SJCRH30 (cell line): ENCODE results near the gene FKBP4. TPM values are rescaled to one million over a fixed set of nuclear protein-coding genes. Genes with fewer than 3 reads are reported as not detected.

Source experiments
- DNase-seq, 2 experiments: peaks; one replicate each; pipeline ENCODE4 v3.0.0-alpha.2; 2015 to 2020
- H3K27ac ChIP-seq: fragments of 250-450 bp; sonication (Bioruptor Pico); 2 replicates; pipeline ENCODE4 v1.5.1; 2020; ENCODE audit warnings: mild to moderate bottlenecking, moderate library complexity
- H3K27me3 ChIP-seq: fragments of 250-450 bp; sonication (Bioruptor Pico); 2 replicates; pipeline ENCODE4 v1.5.1; 2020; ENCODE audit warnings: mild to moderate bottlenecking, moderate library complexity
- H3K36me3 ChIP-seq: fragments of 250-450 bp; sonication (Bioruptor Pico); 2 replicates; pipeline ENCODE4 v1.5.1; 2020; ENCODE audit warnings: mild to moderate bottlenecking, moderate library complexity
- H3K4me1 ChIP-seq: fragments of 250-450 bp; sonication (Bioruptor Pico); 2 replicates; pipeline ENCODE4 v1.5.1; 2020; ENCODE audit warnings: mild to moderate bottlenecking, moderate library complexity
- H3K4me3 ChIP-seq: fragments of 250-450 bp; sonication (Bioruptor Pico); 2 replicates; pipeline ENCODE4 v1.5.1; 2020; ENCODE audit warnings: mild to moderate bottlenecking, moderate library complexity
- H3K9me3 ChIP-seq: fragments of 250-450 bp; sonication (Bioruptor Pico); replicated peaks from 2 replicates; pipeline ENCODE4 v1.5.1; 2020; ENCODE audit warnings: mild to moderate bottlenecking, moderate library complexity
- total RNA-seq: library from RNA; depleted of rRNA; stranded (reverse); fragments of >200 nt; shearing (Covaris generic); gene quantifications from 2 replicates; pipeline ENCODE4 v1.2.3, GENCODE V29; 2014; rRNA removed

FKBP4 gene
- 112 and 116 TPM in 2 replicates for total RNA-seq

DNA sequence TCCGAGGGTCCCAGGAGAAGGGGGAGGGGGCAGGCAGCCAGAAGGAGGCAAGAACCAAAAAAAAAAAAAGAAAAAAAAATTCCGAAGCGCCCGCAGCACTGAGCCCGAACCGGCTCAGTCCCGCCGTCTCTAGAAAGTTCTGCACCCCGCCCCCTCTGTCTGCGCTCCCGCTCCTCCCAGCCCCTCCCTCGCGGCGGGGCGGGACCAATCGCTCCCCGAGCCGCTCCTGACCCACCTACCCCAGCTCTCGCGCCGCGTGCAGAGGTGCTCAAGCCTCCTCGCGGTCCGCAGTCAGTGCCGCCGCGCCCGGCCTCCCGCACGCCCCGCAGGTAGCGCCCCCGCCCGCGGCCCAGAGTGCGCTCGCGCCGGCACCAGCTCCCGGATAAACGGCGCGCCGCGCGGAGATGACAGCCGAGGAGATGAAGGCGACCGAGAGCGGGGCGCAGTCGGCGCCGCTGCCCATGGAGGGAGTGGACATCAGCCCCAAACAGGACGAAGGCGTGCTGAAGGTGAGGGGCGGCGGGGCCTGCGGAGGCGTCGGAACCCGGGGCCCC lies at the start of gene FKBP4:
FKBP4 (plus strand) TSS at position 235 of the 554 bp plus-strand sequence; CDS start at position 405, 170 bp downstream.
- Histone ChIP-seq H3K36me3 (peaks cover 32% of the 10 kb centered on the region), H3K4me3 (peak within 1 kb of the TSS; percentile 97), H3K4me1 (no peaks in the 10 kb centered on the region), H3K27me3 (no peaks in the 10 kb centered on the region), H3K27ac (no peak within 1 kb of the TSS), H3K9me3 (no peaks in the 10 kb centered on the region)
- peak; percentile 81 for DNase-seq

- Histone ChIP-seq H3K27ac (no peak overlapping the region), H3K27me3 (0 out of 2 replicates have a peak, but pooled peaks cover 3% of the 10 kb centered on the region), H3K4me1 (no peaks in the 10 kb centered on the region), H3K36me3 (no peaks in the 10 kb centered on the region), H3K9me3 (no peaks in the 10 kb centered on the region; the same call in 1 of the 2 replicates), H3K4me3 (no peak overlapping the region)
- DNase-seq: no peak
Measured at GRCh38 chr12:2745655-2746054, 49.1 kb upstream of the FKBP4 start.

- H3K27me3 ChIP-seq: no peaks in the 10 kb centered on the region
- no peaks in the 10 kb centered on the region for H3K4me1 ChIP-seq
- H3K36me3 ChIP-seq: no peaks in the 10 kb centered on the region
- H3K27ac ChIP-seq: no peak overlapping the region
- no peak for DNase-seq
- no peak overlapping the region for H3K4me3 ChIP-seq
- H3K9me3 ChIP-seq: peaks cover 3% of the 10 kb centered on the region; the same call in 1 of the 2 replicates
Measured at GRCh38 chr12:2749580-2749979, 45.2 kb upstream of the FKBP4 start.

- no peak for DNase-seq
- Histone ChIP-seq H3K4me1 (no peaks in the 10 kb centered on the region), H3K36me3 (no peaks in the 10 kb centered on the region), H3K27me3 (no peaks in the 10 kb centered on the region), H3K9me3 (peaks cover 3% of the 10 kb centered on the region; the same call in 1 of the 2 replicates), H3K4me3 (no peak overlapping the region), H3K27ac (no peak overlapping the region)
Measured at GRCh38 chr12:2750185-2750584, 44.6 kb upstream of the FKBP4 start.

GRCh38 chr12:2751230-2751629 lies 43.5 kb upstream of the FKBP4 start:
- Histone ChIP-seq H3K4me3 (no peak overlapping the region), H3K9me3 (peaks cover 3% of the 10 kb centered on the region; the same call in 1 of the 2 replicates), H3K36me3 (no peaks in the 10 kb centered on the region), H3K27ac (no peak overlapping the region), H3K27me3 (no peaks in the 10 kb centered on the region), H3K4me1 (no peaks in the 10 kb centered on the region)
- no peak for DNase-seq

GRCh38 chr12:2751686-2752085 lies 43.1 kb upstream of the FKBP4 start:
- H3K27ac ChIP-seq: no peak overlapping the region
- H3K4me3 ChIP-seq: no peak overlapping the region
- no peaks in the 10 kb centered on the region for H3K4me1 ChIP-seq
- peaks cover 3% of the 10 kb centered on the region; the same call in 1 of the 2 replicates for H3K9me3 ChIP-seq
- H3K36me3 ChIP-seq: no peaks in the 10 kb centered on the region
- H3K27me3 ChIP-seq: no peaks in the 10 kb centered on the region
- DNase-seq: no peak

GRCh38 chr12:2752676-2753371 lies 41.9 kb upstream of the FKBP4 start:
- no peaks in the 10 kb centered on the region for H3K36me3 ChIP-seq
- H3K27ac ChIP-seq: no peak overlapping the region
- no peaks in the 10 kb centered on the region for H3K4me1 ChIP-seq
- H3K4me3 ChIP-seq: no peak overlapping the region
- peaks cover 3% of the 10 kb centered on the region; the same call in 1 of the 2 replicates for H3K9me3 ChIP-seq
- DNase-seq: peak; percentile 69 to 78
- no peaks in the 10 kb centered on the region for H3K27me3 ChIP-seq

- Histone ChIP-seq H3K27me3 (no peaks in the 10 kb centered on the region), H3K4me1 (no peaks in the 10 kb centered on the region), H3K4me3 (no peak overlapping the region), H3K36me3 (no peaks in the 10 kb centered on the region), H3K9me3 (peaks cover 3% of the 10 kb centered on the region; the same call in 1 of the 2 replicates), H3K27ac (no peak overlapping the region)
- no peak for DNase-seq
Measured at GRCh38 chr12:2753536-2753935, 41.2 kb upstream of the FKBP4 start.

- Histone ChIP-seq H3K9me3 (peaks cover 3% of the 10 kb centered on the region; the same call in 1 of the 2 replicates), H3K36me3 (no peaks in the 10 kb centered on the region), H3K4me1 (no peaks in the 10 kb centered on the region), H3K27ac (no peak overlapping the region), H3K27me3 (no peaks in the 10 kb centered on the region), H3K4me3 (no peak overlapping the region)
- no peak for DNase-seq
Measured at GRCh38 chr12:2754208-2754607, 40.6 kb upstream of the FKBP4 start.

GRCh38 chr12:2756756-2757155 lies 38.0 kb upstream of the FKBP4 start:
- no peaks in the 10 kb centered on the region for H3K9me3 ChIP-seq

DNA sequence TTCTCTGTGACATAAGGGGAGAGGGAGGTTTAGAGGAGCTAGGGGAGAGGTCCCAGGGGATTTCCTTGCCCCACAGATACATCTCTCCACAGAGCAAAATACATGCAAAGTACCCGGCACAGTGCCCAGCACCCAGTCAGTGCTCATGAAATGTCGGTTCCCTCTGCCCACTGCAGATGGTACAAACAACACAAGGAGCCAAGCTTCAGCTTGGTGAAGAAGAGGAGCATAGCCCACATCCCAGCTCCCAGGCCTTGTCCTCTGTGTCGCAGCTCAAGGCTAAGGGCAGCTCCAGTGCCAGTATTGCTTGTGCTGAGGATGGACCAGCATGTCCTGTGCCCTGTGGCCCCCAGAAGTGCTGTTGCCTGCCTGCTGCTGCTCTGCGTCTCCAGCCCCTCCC lies 35.0 kb upstream of the FKBP4 start:
- H3K27me3 ChIP-seq: peaks cover 4% of the 10 kb centered on the region; the same call in 1 of the 2 replicates

More at GRCh38 chr12:2756756-2757155, 38.0 kb upstream of the FKBP4 start:
- Histone ChIP-seq H3K27ac (no peak overlapping the region), H3K4me1 (no peaks in the 10 kb centered on the region), H3K36me3 (no peaks in the 10 kb centered on the region), H3K27me3 (no peaks in the 10 kb centered on the region), H3K4me3 (no peak overlapping the region)
- no peak for DNase-seq

DNA sequence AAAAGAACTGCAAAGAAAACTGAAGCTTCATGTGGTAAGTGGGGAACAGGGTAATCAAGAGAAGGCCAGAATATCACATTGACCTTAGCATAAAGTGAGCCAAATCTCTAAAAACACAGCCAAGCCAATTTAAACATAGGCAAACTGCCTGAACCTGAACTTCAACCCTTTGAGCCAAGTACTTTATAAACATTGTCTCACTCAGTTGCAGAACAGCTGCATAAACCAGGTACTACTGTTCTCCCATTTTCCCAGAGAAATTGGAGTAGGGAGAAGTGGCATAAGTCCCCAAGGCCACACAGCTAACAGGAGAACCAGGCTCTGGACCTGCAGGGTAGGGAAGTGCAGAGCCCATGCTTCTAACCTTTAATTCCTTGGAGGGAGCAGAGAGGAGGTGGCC lies 30.4 kb upstream of the FKBP4 start:
- Histone ChIP-seq H3K4me1 (no peaks in the 10 kb centered on the region), H3K27me3 (peaks cover 10% of the 10 kb centered on the region; the same call in 1 of the 2 replicates), H3K9me3 (no peaks in the 10 kb centered on the region), H3K36me3 (no peaks in the 10 kb centered on the region), H3K27ac (no peak overlapping the region), H3K4me3 (no peak overlapping the region)
- peak in 1 of 2 experiments; percentile 11 for DNase-seq

More for the DNA sequence above, 35.0 kb upstream of the FKBP4 start:
- no peak for DNase-seq
- H3K4me1 ChIP-seq: no peaks in the 10 kb centered on the region
- H3K4me3 ChIP-seq: no peak overlapping the region
- H3K27ac ChIP-seq: no peak overlapping the region
- H3K9me3 ChIP-seq: no peaks in the 10 kb centered on the region
- H3K36me3 ChIP-seq: no peaks in the 10 kb centered on the region

- no peak for DNase-seq
- Histone ChIP-seq H3K4me3 (no peak overlapping the region), H3K9me3 (no peaks in the 10 kb centered on the region), H3K27ac (no peak overlapping the region), H3K36me3 (no peaks in the 10 kb centered on the region), H3K27me3 (peaks cover 10% of the 10 kb centered on the region; the same call in 1 of the 2 replicates), H3K4me1 (no peaks in the 10 kb centered on the region)
Measured at GRCh38 chr12:2765052-2765451, 29.7 kb upstream of the FKBP4 start.

DNA sequence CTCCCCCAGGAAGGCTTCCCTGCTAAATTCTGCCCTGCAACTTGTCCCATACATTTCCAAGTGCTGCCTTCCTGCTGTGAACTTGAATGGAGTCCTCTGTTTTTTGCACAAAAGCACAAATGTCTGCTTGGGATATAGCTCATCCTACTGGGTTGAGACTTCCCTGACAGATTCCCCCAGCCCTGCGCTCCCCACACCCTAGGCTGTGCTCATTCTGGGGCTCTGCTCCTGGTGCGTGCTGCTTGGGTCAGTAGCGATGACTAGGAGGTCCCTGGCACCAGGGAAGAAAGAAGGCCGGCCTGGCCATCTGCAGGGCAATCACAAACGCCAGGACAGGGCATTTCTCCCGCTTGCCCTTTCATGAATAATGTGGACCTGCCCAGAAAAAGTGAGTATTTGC lies 29.2 kb upstream of the FKBP4 start:
- no peak overlapping the region for H3K27ac ChIP-seq
- DNase-seq: no peak
- H3K36me3 ChIP-seq: no peaks in the 10 kb centered on the region
- H3K4me1 ChIP-seq: no peaks in the 10 kb centered on the region
- no peak overlapping the region for H3K4me3 ChIP-seq
- peaks cover 10% of the 10 kb centered on the region; the same call in 1 of the 2 replicates for H3K27me3 ChIP-seq
- no peaks in the 10 kb centered on the region for H3K9me3 ChIP-seq

GRCh38 chr12:2768224-2768961 lies 26.4 kb upstream of the FKBP4 start:
- H3K4me1 ChIP-seq: no peaks in the 10 kb centered on the region
- no peaks in the 10 kb centered on the region for H3K9me3 ChIP-seq
- H3K27me3 ChIP-seq: peaks cover 13% of the 10 kb centered on the region; the same call in 1 of the 2 replicates
- no peak overlapping the region for H3K4me3 ChIP-seq
- H3K27ac ChIP-seq: no peak overlapping the region
- no peak for DNase-seq
- no peaks in the 10 kb centered on the region for H3K36me3 ChIP-seq
